Activated CD8-positive, alpha-beta memory T cell treated with anti-CD3 and anti-CD28 coated beads for 24 hours (primary cell): ENCODE measurements around the gene COX5A.
A peak's percentile ranks its signal among the peaks of the same experiment; 100 is the strongest.
"Not testable (repeated sequence)": the region's sequence is repeated elsewhere in the genome, so short reads cannot be mapped to it uniquely, and the experiment has no call there.

Source experiments
- DNase-seq: peaks from one replicate; pipeline ENCODE4 v3.0.0-alpha.2; 2020

COX5A gene

GRCh38 chr15:74896316-74896715 is 41.6 kb downstream of the COX5A start:
- DNase-seq, result no peak

- no peak for DNase-seq
Measured at GRCh38 chr15:74895830-74896229, 42.0 kb downstream of the COX5A start.

GRCh38 chr15:74894383-74894782 is 43.5 kb downstream of the COX5A start:
- not testable (repeated sequence) for DNase-seq

- no peak for DNase-seq
Measured at GRCh38 chr15:74893627-74894026, 44.2 kb downstream of the COX5A start.

GRCh38 chr15:74892931-74893330 is 44.9 kb downstream of the COX5A start:
- no peak for DNase-seq

GRCh38 chr15:74892313-74892712 is 45.6 kb downstream of the COX5A start:
- no peak for DNase-seq

GRCh38 chr15:74891469-74891868 is 46.4 kb downstream of the COX5A start:
- DNase-seq, result no peak

GRCh38 chr15:74890665-74890960 is 47.3 kb downstream of the COX5A start:
- DNase-seq, result no peak

- DNase-seq, result peak; percentile 93
Measured at GRCh38 chr15:74889883-74890664, 47.8 kb downstream of the COX5A start, which contains the start of gene MPI. TSS of gene MPI (plus strand) at chr15:74890042. CDS start at chr15:74890074, 32 bp downstream.

GRCh38 chr15:74889390-74889882 is 48.4 kb downstream of the COX5A start:
- no peak for DNase-seq

- DNase-seq, result no peak
Measured at GRCh38 chr15:74888716-74889115, 49.2 kb downstream of the COX5A start.

GRCh38 chr15:74887537-74888193 is 50.2 kb downstream of the COX5A start:
- not testable (repeated sequence) for DNase-seq

GRCh38 chr15:74885461-74885860 is 52.4 kb downstream of the COX5A start:
- DNase-seq, result no peak

GRCh38 chr15:74884428-74885223 is 53.2 kb downstream of the COX5A start:
- no peak for DNase-seq

GRCh38 chr15:74882528-74882927 is 55.3 kb downstream of the COX5A start:
- DNase-seq, result no peak

- DNase-seq, result no peak
Measured at GRCh38 chr15:74878273-74878672, 59.6 kb downstream of the COX5A start.

- no peak for DNase-seq
Measured at GRCh38 chr15:74873756-74874424, 64.0 kb downstream of the COX5A start.

GRCh38 chr15:74873036-74873755 is 64.7 kb downstream of the COX5A start, which contains the start of gene SCAMP2:
TSS of gene SCAMP2 (minus strand) at chr15:74873365. CDS start at chr15:74873255, 110 bp downstream.
- peak; percentile 97 for DNase-seq

GRCh38 chr15:74872702-74873035 is 65.2 kb downstream of the COX5A start:
- DNase-seq, result no peak

- DNase-seq, result no peak
Measured at GRCh38 chr15:74870436-74871215, 67.2 kb downstream of the COX5A start.
